ENCODE data around the gene SKIL.

Gene SKIL

DNA sequence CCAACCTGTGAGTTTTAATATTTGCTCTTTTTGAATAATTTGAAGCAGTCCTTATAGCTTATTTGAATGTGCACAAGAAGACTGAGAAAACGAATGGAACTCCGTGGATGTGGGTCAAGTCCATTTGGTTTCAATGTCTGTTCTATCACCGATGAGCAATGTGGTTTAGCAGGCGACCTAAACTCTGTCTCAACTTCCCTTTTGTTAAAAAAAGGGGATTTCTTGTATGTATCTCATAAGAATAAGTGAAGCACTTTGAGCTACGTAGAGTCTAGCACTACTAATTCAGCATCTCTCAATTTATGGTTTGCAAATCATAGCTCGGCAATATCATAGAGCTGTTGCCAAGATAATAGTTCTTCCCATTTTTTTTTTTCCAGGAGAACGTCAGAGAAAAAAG lies 4.6 kb upstream of the SKIL start:
- no peak for DNase-seq

DNA sequence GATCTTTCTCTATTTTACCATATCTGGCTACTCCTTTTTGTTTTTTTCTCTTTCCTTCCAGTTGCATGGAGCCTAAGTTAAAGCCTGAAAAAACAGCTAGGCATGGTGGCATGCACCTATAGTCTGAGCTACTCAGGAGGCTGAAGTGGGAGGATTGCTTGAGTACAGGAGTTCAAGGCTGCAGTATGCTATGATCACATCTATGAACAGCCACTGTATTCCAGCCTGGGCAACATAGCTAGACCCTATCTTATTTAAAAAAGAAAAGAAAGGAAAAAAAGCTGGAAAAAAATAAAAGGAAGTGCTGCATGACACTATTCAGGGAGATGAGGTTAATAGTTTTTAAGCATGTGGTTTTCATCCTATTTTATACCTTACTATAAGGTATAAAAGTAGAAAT lies 4.0 kb upstream of the SKIL start:
- DNase-seq, result no peak

DNA sequence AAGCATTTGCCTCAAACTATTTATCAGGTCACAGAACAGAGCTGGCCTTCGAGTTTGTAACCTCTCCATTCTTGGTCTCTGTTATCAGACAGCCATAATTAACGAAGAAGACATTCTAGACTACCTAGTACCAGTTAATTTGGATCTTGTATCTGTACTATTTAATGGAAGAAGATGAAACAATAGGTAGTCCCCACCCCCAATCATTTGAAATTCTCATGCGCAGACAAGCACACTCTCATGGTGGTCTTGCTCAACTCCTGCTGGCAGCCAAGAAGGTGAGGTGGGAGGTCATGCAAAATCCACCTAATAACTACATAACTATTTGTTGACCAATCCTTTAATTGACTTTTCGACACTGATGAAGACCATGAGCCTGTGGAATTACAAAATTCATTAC lies 2.8 kb upstream of the SKIL start:
- DNase-seq, result no peak

DNA sequence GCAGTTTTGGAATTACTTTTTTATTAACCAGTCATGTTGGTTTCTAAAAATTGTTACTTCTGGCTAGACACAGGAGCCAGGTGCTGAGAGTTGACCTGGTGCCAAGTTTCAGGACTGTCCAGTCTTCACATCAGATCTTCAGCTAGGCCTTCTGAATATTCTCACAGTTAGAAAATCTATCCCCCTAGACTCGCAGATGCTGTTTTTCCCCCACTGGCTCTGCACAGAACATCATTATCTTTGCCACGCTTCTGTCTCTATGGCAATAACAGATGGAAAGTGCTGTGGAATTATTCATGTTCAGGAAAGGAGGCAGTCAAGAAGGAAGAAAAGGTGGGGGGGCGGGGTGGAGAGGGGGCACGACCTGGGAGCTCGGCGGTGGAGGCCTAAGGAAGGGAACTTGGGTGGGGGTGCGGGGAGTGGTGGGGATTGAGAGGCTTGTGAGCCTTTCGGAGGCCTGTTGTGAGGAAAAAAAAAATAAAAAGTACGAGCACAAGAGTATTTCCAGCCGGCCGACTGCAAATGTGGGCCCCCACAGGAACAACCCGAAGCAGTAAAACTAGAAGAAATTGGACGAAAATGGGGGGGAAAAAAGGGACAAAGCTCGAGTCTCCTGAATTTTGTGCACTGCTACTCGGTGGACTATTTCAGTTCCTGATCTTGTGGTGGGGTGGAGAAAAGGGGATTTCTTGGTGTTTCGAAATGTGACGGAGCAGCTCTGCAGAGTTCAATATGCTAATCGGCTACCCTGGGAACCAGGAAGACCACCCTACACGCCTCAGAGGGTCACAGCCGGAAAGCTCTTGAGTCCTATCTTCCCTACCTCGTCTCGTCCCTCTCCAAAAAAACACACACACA lies 1.5 kb upstream of the SKIL start:
- no peak for DNase-seq

DNA sequence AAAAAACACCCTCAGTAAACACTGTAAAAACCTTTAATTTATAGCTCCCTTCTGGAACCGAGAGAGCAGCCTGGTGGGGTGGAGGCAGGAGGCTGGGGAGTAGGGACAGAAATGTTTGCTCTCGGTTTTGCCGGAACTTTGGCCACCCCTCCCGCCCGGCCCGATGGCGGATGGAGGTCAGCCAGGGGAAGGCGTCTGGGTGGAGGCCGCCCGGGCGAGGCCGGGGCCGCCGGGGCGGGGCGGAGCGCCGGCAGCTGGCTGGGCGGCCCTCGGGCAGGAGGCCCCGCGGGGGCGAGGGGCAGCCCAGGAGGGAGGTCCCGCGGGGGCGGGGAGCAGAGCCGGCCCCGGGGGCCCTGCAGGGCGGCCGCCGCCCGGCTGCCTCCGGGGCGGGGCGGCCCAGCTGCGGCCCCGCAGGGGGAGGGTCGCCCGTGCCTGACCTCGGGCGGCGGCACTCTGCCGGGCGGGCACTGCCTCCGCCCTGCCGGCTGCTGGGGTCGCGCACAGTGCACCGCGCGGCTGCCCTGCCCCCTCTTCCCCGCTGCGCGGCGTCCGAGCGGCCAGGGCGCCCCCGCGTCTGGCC lies 829 bp upstream of the SKIL start:
- DNase-seq, result peak; percentile 57

DNA sequence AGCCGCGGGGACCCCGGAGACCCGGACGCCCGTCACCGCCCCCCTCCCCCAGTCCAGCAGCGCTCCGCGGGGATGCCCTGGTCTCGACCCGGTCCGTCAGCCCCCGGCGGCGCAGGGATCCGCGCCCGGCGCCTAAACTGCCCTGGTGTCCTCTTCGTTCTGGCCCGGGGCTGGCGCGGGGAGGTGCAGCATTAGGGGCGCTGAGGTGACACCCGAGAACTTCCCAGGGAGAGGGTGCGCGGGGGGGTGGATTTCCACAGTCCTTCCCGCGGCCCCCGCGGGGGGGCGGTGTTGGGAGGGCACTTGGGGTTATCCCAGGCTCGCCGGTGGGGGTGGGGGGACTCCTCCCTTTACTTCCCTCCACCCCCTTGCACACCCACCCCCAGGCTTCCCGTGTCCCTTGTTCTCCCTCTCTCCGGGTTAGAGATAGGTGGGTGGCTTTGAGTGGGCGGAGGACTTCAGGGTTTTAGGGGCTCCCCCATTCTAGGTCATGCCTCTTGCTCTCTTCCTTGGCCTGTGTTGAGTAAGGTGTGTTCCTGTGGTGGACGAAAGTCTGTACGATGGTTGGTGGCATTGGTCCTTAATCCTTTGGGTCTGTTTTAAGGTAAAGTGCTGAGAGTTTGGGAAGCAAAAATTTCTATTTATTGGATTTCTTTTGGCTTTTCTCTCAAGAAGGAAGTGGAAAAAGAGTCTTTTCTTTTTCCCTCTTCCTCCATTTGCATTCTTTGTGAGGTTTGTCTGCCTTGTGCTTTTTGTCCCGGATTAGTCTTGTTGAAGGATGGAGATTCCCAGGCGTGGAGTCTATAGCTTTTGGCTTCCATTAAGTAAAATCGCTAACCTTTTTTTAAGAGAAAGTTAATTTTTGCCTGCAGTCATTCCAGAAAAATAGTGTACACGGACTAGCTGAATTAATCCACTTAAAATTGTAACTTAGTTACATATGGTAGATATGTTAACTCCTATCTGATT lies 811 bp downstream of the SKIL start:
- DNase-seq, result peak; percentile 73

DNA sequence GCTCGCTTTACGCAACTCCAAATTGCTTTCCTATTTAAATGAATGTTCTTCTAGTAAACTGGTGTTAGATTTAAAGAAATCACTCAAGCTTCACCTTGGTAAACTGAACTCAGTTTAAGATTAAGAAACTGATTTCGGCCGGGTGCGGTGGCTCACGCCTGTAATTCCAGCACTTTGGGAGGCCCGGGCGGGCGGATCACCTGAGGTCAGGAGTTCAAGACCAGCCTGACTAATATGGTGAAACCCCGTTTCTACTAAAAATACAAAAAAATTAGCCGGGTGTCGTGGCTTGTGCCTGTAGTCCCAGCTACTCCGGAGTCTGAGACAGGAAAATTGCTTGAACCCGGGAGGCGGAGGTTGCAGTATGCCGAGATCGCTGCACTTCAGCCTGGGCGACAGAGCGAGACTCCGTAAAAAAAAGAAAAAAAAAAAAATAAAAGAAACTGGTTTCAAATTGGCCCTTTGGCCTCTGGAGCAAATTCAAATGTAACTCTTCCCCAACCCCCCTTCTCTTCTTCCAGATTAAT lies 1.7 kb downstream of the SKIL start:
- no peak for DNase-seq

DNA sequence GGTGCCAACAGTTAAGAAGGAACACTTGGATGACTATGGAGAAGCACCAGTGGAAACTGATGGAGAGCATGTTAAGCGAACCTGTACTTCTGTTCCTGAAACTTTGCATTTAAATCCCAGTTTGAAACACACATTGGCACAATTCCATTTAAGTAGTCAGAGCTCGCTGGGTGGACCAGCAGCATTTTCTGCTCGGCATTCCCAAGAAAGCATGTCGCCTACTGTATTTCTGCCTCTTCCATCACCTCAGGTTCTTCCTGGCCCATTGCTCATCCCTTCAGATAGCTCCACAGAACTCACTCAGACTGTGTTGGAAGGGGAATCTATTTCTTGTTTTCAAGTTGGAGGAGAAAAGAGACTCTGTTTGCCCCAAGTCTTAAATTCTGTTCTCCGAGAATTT lies 3.0 kb downstream of the SKIL start:
- no peak for DNase-seq

DNA sequence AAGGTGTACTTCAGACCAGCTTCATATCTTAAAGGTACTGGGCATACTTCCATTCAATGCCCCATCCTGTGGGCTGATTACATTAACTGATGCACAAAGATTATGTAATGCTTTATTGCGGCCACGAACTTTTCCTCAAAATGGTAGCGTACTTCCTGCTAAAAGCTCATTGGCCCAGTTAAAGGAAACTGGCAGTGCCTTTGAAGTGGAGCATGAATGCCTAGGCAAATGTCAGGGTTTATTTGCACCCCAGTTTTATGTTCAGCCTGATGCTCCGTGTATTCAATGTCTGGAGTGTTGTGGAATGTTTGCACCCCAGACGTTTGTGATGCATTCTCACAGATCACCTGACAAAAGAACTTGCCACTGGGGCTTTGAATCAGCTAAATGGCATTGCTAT lies 3.4 kb downstream of the SKIL start:
- DNase-seq, result no peak

DNA sequence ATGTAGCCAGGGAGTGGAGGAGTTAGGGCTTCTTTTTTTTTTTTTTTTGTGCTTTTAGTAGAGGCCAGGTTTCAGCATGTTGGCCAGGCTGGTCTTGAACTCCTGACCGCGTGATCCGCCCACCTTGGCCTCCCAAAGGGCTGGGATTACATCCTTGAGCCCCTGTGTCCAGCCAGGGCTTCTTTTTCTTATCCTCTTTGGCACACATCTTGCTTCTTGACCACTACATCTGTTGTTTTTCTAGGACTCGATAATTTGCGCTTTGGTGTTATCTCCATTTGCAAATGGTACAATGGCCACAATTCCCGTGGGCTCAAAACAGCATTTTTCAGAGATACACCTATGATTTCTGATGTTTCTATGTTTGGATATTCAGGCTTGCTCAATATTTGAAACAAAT lies 4.2 kb downstream of the SKIL start:
- DNase-seq, result no peak

DNA sequence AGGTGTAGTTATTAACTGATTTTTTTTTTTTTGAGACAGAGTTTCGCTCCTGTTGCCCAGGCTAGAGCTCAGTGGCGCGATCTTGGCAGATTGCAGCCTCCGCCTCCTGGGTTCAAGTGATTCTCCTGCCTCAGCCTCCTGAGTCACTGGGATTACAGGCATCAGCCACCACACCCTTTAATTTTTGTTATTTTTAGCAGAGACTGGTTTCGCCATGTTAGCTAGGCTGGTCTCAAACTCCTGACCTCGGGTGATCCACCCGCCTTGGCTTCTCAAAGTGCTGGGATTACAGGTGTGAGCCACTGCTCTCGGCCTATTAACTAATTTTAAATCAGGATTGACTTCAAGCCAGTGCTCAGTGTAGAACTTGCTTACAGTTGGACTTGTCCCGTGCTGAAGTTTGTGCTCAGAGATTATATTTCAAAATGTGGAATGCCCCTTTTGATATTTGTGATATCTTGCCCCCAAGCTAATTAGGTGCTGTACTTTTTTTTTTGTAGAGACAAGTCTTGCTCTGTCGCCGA lies 6.0 kb downstream of the SKIL start:
- no peak for DNase-seq

DNA sequence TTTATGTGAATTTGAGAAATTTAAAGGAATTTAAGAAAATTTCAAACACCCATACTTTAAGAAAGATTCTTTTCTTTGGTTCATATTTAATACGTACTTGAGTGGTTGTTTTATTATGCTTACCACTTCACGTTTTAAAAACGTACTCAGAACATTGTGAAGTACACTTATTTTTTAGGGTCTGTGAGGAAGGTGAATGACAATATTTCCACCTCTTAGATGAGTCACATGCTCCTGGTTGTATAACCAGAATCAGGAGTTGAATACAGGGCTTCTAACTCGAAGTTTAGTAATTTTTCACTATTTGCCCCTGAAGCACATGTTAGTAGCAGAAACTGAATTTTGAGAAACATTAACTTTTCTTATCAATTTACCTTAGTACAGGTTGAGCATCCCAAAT lies 7.5 kb downstream of the SKIL start:
- no peak for DNase-seq

DNA sequence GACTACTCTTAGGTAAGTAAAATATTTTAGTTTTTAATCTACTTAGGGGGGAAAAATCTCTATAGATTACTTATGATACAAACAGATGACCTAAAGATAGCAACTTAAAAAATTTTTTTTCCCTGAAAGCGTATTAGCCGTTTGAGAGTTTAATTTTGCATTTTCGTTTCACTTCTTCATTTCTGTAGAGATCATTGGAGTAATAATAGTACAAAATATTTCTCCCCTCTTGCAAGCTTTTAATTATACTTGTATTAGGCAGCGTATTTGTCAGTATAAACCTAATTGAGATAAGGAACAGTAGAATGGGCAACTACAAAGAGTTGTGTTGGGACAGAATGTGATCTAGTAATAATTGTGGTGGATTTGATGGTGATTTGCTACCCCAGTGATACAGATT lies 10.3 kb downstream of the SKIL start:
- no peak for DNase-seq

DNA sequence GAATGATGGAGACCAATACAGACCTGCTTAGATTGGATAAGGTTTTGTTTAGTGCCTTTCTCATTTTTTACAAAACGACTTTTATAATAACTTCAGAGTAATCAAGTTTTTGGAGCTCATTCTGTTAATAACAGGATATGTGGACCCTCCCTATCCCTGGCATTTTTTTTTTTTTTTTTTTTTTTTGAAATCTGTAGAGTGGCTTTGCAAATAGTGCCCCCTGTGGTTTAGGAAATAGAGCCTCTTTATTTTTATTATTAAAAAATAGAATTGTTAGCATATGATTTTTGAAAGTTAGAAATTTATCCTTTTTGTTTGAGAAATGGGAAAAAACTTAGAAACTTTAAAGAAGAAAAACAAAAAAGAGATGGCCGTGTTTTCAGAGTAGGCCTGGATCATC lies 11.4 kb downstream of the SKIL start:
- DNase-seq, result no peak

DNA sequence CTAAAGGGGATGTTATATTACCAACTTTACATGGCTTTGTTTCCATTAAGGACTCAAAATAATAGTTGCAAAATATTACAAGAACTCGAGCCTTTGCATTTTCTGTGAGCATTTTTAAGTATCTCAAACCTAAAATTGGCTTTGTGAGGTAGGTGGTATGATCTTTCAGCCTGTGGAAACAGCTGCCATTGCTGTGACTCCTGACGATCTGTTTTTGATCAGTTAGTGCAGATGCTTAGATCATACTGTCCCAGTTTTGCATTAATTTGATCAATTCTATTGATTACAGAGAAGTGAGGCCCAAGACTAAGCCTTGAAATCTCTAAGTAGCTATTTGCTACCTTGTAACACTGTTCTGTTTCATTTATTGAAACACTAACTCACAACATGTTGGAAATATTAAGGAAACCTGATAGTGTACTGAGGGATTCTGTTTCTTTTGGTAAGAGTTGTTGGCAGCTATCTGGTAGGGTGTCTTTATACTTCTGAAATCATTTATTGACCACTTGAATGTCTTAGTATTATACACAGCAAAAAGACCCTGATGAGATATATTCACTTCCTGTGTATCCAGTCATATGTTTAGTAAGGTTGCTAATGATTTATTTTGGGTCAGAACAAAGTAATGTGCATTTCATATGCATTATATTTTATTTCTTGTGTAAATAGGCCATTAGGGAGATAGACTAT lies 14.8 kb downstream of the SKIL start:
- DNase-seq, result no peak

DNA sequence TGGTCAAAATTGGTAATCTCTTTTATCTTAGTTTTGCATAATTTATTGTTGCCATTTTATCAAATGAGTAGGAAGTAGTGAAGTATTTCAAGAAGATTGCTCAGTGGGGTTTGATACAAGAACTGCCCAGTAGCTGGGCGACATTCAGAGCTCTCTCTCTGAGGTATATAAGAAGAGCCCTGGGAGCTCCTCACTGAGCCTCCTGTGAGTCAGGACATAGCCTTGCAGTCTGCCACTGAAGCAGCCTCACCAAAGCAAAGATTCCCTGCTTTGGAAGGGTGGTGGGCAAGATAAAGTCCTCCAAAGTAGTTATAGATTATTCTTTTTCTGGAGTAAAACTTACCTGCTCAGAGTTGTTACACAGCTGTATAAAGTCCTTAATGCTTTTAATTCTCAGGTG lies 26.1 kb downstream of the SKIL start:
- DNase-seq, result no peak

DNA sequence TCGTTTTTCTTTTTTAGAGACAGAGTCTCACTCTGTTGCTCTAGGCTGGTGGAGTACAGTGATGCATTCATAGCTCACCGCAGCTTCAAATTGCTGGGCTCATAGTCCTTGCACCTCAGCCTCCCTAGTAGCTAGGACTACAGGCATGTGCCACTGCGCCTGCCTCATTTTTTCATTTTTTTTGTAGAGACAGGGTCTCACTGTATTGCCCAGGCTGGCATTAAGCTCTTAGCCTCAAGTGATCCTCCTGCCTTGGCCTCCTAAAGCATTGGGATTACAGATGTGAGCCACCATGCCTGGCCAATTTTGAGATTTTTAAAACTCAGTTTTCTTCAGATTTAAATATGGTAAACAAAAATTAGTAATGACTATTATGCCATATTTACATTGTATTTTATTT lies 29.0 kb downstream of the SKIL start:
- DNase-seq, result no peak

DNA sequence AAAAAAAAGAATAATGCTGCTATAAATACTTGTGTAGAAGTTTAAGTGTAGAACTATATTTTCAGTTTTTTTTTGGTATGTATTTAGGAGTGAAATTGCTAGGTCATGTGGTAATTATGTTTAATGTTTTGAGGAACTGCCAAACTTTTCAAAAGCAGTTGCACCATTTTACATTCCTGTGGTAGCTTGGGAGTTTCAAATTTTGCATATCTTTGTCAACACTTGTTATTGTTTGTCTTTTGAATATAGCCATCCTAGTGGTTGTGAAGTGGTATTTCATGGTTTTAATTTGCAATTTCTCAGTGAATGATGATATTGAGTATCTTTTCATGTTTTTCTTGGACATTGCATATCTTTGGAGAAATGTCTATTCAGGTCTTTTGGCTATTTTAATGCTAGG lies 30.4 kb downstream of the SKIL start:
- no peak for DNase-seq

DNA sequence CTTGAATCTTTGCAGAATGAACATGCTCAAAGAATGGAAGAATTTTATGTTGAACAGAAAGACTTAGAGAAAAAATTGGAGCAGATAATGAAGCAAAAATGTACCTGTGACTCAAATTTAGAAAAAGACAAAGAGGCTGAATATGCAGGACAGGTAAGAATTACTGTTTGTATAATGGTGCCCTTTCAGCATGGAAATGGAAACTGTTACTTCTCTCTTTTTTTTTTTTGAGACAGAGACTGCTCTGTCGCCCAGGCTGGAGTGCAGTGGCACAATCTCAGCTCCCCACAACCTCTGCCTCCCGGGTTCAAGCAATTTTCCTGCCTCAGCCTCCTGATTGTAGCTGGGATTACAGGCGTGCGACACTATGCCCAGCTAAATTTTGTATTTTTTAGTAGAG lies 33.6 kb downstream of the SKIL start:
- no peak for DNase-seq

DNA sequence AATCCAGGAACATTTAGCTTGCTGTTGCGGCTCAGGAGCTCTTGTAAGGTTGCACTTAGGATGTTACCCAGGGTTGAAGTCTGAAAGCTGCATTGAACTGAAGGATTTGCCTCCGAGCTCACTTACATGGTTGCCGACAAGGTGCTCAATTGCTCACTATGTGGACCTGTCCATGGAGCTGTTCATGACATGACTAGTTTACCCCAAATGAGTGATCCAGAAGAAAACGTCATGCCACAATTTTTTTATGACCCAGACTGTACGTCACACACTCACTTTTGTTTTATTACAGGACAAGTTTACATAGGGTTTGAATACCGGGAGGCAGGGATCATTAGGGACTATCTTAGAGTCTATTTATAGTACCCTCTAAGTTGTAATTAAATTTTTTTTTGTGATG lies 40.2 kb downstream of the SKIL start:
- no peak for DNase-seq

DNA sequence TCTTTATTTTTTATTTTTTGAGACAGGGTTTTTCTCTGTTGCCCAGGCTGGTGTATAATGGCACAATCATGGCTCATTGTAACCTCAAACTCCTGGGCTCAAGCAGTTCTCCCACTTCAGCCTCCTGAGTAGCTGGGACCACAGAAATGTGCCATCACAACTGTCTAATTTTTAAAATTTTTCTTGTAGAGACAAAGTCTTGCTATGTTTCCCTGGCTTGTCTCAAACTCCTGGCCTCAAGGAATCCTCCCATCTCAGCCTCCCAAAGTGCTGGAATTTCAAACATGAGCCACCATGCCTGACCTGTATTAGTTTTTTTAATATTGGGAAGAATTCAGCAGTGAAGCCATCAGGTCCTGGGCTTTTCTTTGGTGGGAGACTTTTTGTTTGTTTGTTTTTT lies 47.6 kb downstream of the SKIL start:
- DNase-seq, result no peak

DNA sequence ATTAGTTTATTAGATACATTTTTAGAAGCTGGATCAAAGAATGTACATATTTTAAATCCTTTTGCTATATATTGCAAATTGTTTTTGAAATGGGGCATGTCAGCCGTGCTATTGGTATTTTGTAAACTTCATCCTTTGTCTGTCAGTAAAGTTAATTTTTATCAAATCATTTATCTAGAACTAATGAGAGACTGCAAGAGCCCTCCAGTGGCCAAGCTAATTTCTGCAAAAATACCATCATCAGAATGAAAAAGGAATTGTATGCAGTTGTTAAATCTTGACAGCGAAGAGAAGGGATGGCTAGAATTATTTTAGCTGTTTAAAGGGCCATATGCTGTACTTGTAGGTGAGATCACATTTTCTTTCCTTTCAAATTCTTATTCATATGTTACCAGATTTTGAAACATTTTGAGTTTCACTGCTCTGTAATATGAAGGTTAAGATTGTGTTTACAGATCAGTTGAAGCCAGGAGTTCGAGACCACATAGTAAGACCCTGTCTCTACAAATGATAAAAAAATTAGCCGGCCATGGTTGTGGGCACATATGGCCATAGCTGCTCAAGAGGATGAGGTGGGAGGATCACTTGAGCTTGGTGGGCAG lies 53.0 kb downstream of the SKIL start:
- DNase-seq, result no peak
